ENCODE data around the gene QRICH2.

The QRICH2 gene

GRCh38 chr17:76275382-76276068, 32.6 kb downstream of the QRICH2 start:
- POLR2A ChIA-PET: interaction anchor here (1.4 to 4.0 kb wide), 2 partner anchors 11 to 203 kb away, joined by 5 to 14 read pairs; partner anchors contain the start of genes SRP68 and UBALD2
- no peak for TF ChIP-seq FOXK2 (IDR thresholded peaks at IDR 0.05)
- TF ChIP-seq NFRKB (IDR thresholded peaks at IDR 0.05): no peak
- TF ChIP-seq SP1 (IDR thresholded peaks at IDR 0.05): no peak
- TF ChIP-seq CTBP1 (IDR thresholded peaks at IDR 0.05; ENCODE audit: borderline replicate concordance): no peak
- TF ChIP-seq FOXM1 (IDR thresholded peaks at IDR 0.05; ENCODE audit: borderline replicate concordance): no peak
- no peak for TF ChIP-seq SUZ12 (IDR thresholded peaks at IDR 0.05)
- TF ChIP-seq ELF4 (IDR thresholded peaks at IDR 0.05): no peak
- no peak for TF ChIP-seq ARNT (IDR thresholded peaks at IDR 0.05)
- TF ChIP-seq FOXA1 (IDR thresholded peaks at IDR 0.05): no peak
- no peak for TF ChIP-seq LEF1 (IDR thresholded peaks at IDR 0.05; ENCODE audit: borderline replicate concordance)
- no peak for TF ChIP-seq TARDBP (IDR thresholded peaks at IDR 0.05)
- no peak for TF ChIP-seq HDGF (IDR thresholded peaks at IDR 0.05; ENCODE audit: borderline replicate concordance)
- no peak for TF ChIP-seq BHLHE40 (IDR thresholded peaks at IDR 0.05; ENCODE audit: borderline replicate concordance)
- TF ChIP-seq PKNOX1 (IDR thresholded peaks at IDR 0.05): no peak
- TF ChIP-seq L3MBTL2 (conservative IDR thresholded peaks at IDR 0.05): no peak
- TF ChIP-seq ZNF384 (IDR thresholded peaks at IDR 0.05): no peak
- CTCF ChIA-PET: interaction anchor here (0.7 kb wide), 1 partner anchor 154 kb away, joined by 3 read pairs; no protein-coding TSS in a partner anchor

GRCh38 chr17:76274112-76274956, 33.7 kb downstream of the QRICH2 start:
- DNase-seq (ENCODE audit: extremely low spot score): no peak
- CTCF ChIA-PET: interaction anchor here (0.5 to 0.7 kb wide), 4 partner anchors 15 to 908 kb away, joined by 3 to 4 read pairs (median 3); no protein-coding TSS in a partner anchor
- POLR2A ChIA-PET: interaction anchor here (1.4 to 4.0 kb wide), 2 partner anchors 10 to 202 kb away, joined by 5 to 14 read pairs; partner anchors contain the start of genes SRP68 and UBALD2
- TF ChIP-seq ARNT (IDR thresholded peaks at IDR 0.05) (no peak), ZNF384 (IDR thresholded peaks at IDR 0.05) (no peak), L3MBTL2 (conservative IDR thresholded peaks at IDR 0.05) (no peak), LEF1 (IDR thresholded peaks at IDR 0.05; ENCODE audit: borderline replicate concordance) (no peak), PKNOX1 (IDR thresholded peaks at IDR 0.05) (no peak), FOXA1 (IDR thresholded peaks at IDR 0.05) (no peak), NFRKB (IDR thresholded peaks at IDR 0.05) (no peak), FOXM1 (IDR thresholded peaks at IDR 0.05; ENCODE audit: borderline replicate concordance) (no peak), SUZ12 (IDR thresholded peaks at IDR 0.05) (no peak), FOXK2 (IDR thresholded peaks at IDR 0.05) (no peak), HDGF (IDR thresholded peaks at IDR 0.05; ENCODE audit: borderline replicate concordance) (no peak), CTBP1 (IDR thresholded peaks at IDR 0.05; ENCODE audit: borderline replicate concordance) (no peak), TARDBP (IDR thresholded peaks at IDR 0.05) (no peak), BHLHE40 (IDR thresholded peaks at IDR 0.05; ENCODE audit: borderline replicate concordance) (no peak), ELF4 (IDR thresholded peaks at IDR 0.05) (no peak)

More at GRCh38 chr17:76275382-76276068, 32.6 kb downstream of the QRICH2 start:
- no peak for DNase-seq (ENCODE audit: extremely low spot score)

GRCh38 chr17:76273445-76274111, 34.5 kb downstream of the QRICH2 start:
- TF ChIP-seq CTBP1 (IDR thresholded peaks at IDR 0.05; ENCODE audit: borderline replicate concordance) (no peak), SP1 (IDR thresholded peaks at IDR 0.05) (no peak), BHLHE40 (IDR thresholded peaks at IDR 0.05; ENCODE audit: borderline replicate concordance) (no peak)
- ChIA-PET POLR2A (interaction anchor here (1.4 to 4.0 kb wide), 2 partner anchors 9 to 201 kb away, joined by 5 to 14 read pairs; partner anchors contain the start of genes SRP68 and UBALD2), CTCF (interaction anchor here (0.6 kb wide), 2 partner anchors 16 to 907 kb away, joined by 3 read pairs; no protein-coding TSS in a partner anchor)
- DNase-seq (ENCODE audit: extremely low spot score): no peak

GRCh38 chr17:76272541-76273444, 35.3 kb downstream of the QRICH2 start:
- ChIA-PET POLR2A (interaction anchor here (1.5 to 4.0 kb wide), 2 partner anchors 8 to 32 kb away, joined by 3 to 14 read pairs; partner anchors contain the start of gene UBALD2), CTCF (no interaction called here)
- no peak for DNase-seq (ENCODE audit: extremely low spot score)
- TF ChIP-seq TARDBP (IDR thresholded peaks at IDR 0.05) (no peak), SP1 (IDR thresholded peaks at IDR 0.05) (no peak), ZNF384 (IDR thresholded peaks at IDR 0.05) (no peak), ELF4 (IDR thresholded peaks at IDR 0.05) (no peak), SUZ12 (IDR thresholded peaks at IDR 0.05) (no peak), HDGF (IDR thresholded peaks at IDR 0.05; ENCODE audit: borderline replicate concordance) (no peak), NFRKB (IDR thresholded peaks at IDR 0.05) (no peak), LEF1 (IDR thresholded peaks at IDR 0.05; ENCODE audit: borderline replicate concordance) (no peak), CTBP1 (IDR thresholded peaks at IDR 0.05; ENCODE audit: borderline replicate concordance) (no peak), BHLHE40 (IDR thresholded peaks at IDR 0.05; ENCODE audit: borderline replicate concordance) (no peak), FOXA1 (IDR thresholded peaks at IDR 0.05) (no peak), L3MBTL2 (conservative IDR thresholded peaks at IDR 0.05) (no peak), PKNOX1 (IDR thresholded peaks at IDR 0.05) (no peak), FOXK2 (IDR thresholded peaks at IDR 0.05) (no peak), FOXM1 (IDR thresholded peaks at IDR 0.05; ENCODE audit: borderline replicate concordance) (no peak), ARNT (IDR thresholded peaks at IDR 0.05) (no peak)
